GM12892 (cell line): Measurements from ENCODE around the gene STRN4.

Experiments used
- POLR2A ChIP-seq: IDR thresholded peaks from 2 replicates; pipeline ENCODE4 v1.6.1; 2011; ENCODE audit warnings: low read depth, low read length, control low read depth
- POLR2AphosphoS5 ChIP-seq: IDR thresholded peaks from 2 replicates; pipeline ENCODE4 v1.6.1; 2011; ENCODE audit warnings: low read depth, low read length, control low read depth
- TAF1 ChIP-seq: IDR thresholded peaks from 2 replicates; pipeline ENCODE4 v1.6.1; 2011; ENCODE audit warnings: low read depth, mild to moderate bottlenecking, control low read depth, low read length, borderline replicate concordance

DNA sequence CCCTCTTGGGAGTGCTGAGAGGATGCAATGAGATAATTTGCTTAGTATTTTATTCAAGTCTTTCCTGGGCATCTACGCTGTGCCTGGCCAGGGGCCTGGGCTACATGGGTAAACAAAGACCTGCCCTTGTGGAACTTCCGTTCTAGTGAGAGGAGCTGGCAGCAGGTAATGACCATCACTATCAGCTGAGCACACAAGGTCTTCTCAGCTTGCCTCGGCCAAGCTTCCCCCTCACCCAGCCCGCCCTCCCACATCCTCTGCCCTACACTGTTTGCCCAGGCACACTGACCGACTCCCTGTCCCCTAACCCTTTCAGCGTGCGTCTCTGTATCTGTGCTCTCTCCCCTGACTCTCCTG, 9.0 kb downstream of the STRN4 start:
- TF ChIP-seq POLR2AphosphoS5 (no peak), POLR2A (no peak), TAF1 (no peak)
